GM12878 (cell line): ENCODE data around the gene OLFM1. TPM values are rescaled to one million over a fixed set of nuclear protein-coding genes. Genes with fewer than 3 reads are reported as not detected.
A peak's percentile ranks its signal among the peaks of the same experiment; 100 is the strongest.

Experiments used
- ATAC-seq: fragments of 200-7000 bp; cut with Tn5 transposase; 3 replicates; pipeline ENCODE4 v1.9.1; 2020; ENCODE audit warnings: mild to moderate bottlenecking, moderate library complexity
- BruUV-seq: library from RNA; stranded (reverse); fragments of 400-500 nt; replicated peaks from 2 replicates; lab custom pipeline; 2021; lab: Mats Ljungman, UMichigan
- CTCF ChIA-PET: fragments of 300-600 bp; sonication (Branson Sonifier 250); formaldehyde crosslinking; extraction: SDS; loops from one replicate; lab custom pipeline; 2021; ENCODE audit warnings: inconsistent platforms; lab: Yijun Ruan, JAX
- POLR2A ChIA-PET: fragments of 350-600 bp; formaldehyde crosslinking; extraction: SDS; loops from one replicate; lab custom pipeline; 2021; ENCODE audit warnings: inconsistent platforms; lab: Charles Lee
- RAD21 ChIA-PET: fragments of 300-600 bp; sonication (Branson Sonifier 250); formaldehyde crosslinking; loops from one replicate; lab custom pipeline; 2023; ENCODE audit warnings: antibody characterized with exemption; ENCODE audit not compliant: unreplicated experiment; lab: Charles Lee
- SMC1A ChIA-PET: fragments of 300-600 bp; sonication (Branson Sonifier 250); formaldehyde crosslinking; loops from one replicate; lab custom pipeline; 2023; ENCODE audit not compliant: unreplicated experiment, uncharacterized antibody; lab: Charles Lee
- DNase-seq: peaks from one replicate; pipeline ENCODE4 v3.0.0-alpha.2; 2011; ENCODE audit warnings: low read depth, low spot score
- FAIRE-seq: peaks from 3 replicates; lab custom pipeline; 2011; peaks lifted over from hg19 to GRCh38; lab: Jason Lieb, UNC
- H2AFZ ChIP-seq: 2 replicates; pipeline ENCODE4 v1.6.0; 2011; ENCODE audit warnings: low read depth, low read length, control low read depth; ENCODE audit not compliant: control insufficient read depth
- H3K27ac ChIP-seq: 2 replicates; pipeline ENCODE4 v1.5.1; 2011; ENCODE audit warnings: control low read depth; ENCODE audit not compliant: control insufficient read depth, insufficient read depth
- H3K27me3 ChIP-seq, 2 experiments: replicated peaks in 1 of 2; 2 replicates each; pipeline versions ENCODE4 v1.6.0 to v1.6.1; 2011; ENCODE audit warnings: low read length in 1 of 2; ENCODE audit not compliant: control insufficient read depth in 2 of 2, insufficient read depth in 2 of 2
- H3K36me3 ChIP-seq, 2 experiments: 2 replicates each; pipeline ENCODE4 v1.5.1; 2011; ENCODE audit warnings: low read length in 1 of 2; ENCODE audit not compliant: control insufficient read depth in 2 of 2, insufficient read depth in 2 of 2
- H3K4me1 ChIP-seq: 2 replicates; pipeline ENCODE4 v1.6.1; 2011; ENCODE audit warnings: mild to moderate bottlenecking, low read length, moderate library complexity, mixed read lengths; ENCODE audit not compliant: control insufficient read depth, insufficient read depth
- H3K4me2 ChIP-seq: 2 replicates; pipeline ENCODE4 v1.6.0; 2011; ENCODE audit warnings: control low read depth; ENCODE audit not compliant: control insufficient read depth, insufficient read depth
- H3K4me3 ChIP-seq: fragments of 200-600 bp; sonication (generic); 2 replicates; pipeline ENCODE4 v1.5.1; 2016
- H3K79me2 ChIP-seq: 2 replicates; pipeline ENCODE4 v1.6.0; 2011; ENCODE audit warnings: low read length; ENCODE audit not compliant: control insufficient read depth, insufficient read depth
- H3K9ac ChIP-seq: 2 replicates; pipeline ENCODE4 v1.8.0; 2011; ENCODE audit warnings: low read length, control low read depth, mixed read lengths; ENCODE audit not compliant: control insufficient read depth, insufficient read depth
- H3K9me3 ChIP-seq: replicated peaks from 3 replicates; pipeline ENCODE4 v1.5.1; 2011; ENCODE audit warnings: mild to moderate bottlenecking, low read length; ENCODE audit not compliant: control insufficient read depth, insufficient read depth
- H4K20me1 ChIP-seq: 2 replicates; pipeline ENCODE4 v1.6.0; 2011; ENCODE audit not compliant: control insufficient read depth, insufficient read depth
- IRF3 ChIP-seq: fragments of 450-650 bp; IDR thresholded peaks from 2 replicates; pipeline ENCODE4 v1.6.1; 2014; ENCODE audit warnings: mild to moderate bottlenecking
- REST ChIP-seq: IDR thresholded peaks from 2 replicates; pipeline ENCODE4 v1.6.1; 2012; ENCODE audit warnings: mild to moderate bottlenecking, low read depth, low read length
- WGBS: methylation state at CpG from one replicate; pipeline ENCODE4 v1.1.6; 2016; ENCODE audit warnings: low lambda C conversion rate; ENCODE audit not compliant: insufficient replicate concordance, insufficient coverage; ENCODE audit errors: missing lambda C conversion rate; 5-methylcytosine and 5-hydroxymethylcytosine counted together
- in situ Hi-C: fragments of 300-500 bp; cut with MboI; formaldehyde crosslinking; loops from 9 replicates; pipeline ENCODE4 v1.14.3; 2018; ENCODE audit warnings: mixed read lengths
- intact Hi-C: fragments of 100-400 bp; cut with micrococcal nuclease; formaldehyde crosslinking; loops from one replicate; pipeline ENCODE4 v1.14.2; 2022; ENCODE audit not compliant: unreplicated experiment
- polyA plus RNA-seq, 11 experiments: library from polyadenylated mRNA; depleted of rRNA in 4 of 11; unstranded in 6 of 11; stranded (reverse) in 5 of 11; fragments of >200 nt; fragmentation: Nextera tagmentation in 4 of 11; fragmentation: Illumina TruSeq in 1 of 11; extraction: Ambion mirVana in 4 of 11; extraction: Trizol in 1 of 11; gene quantifications; 1 replicate in 1 of 11; 2 replicates in 10 of 11; pipeline versions ENCODE4 v1.2.1 to v1.2.3, GENCODE V29; 2011 to 2016; ENCODE audit warnings: inconsistent platforms in 2 of 11, missing spikeins in 2 of 11, low read depth in 1 of 11
- total RNA-seq, 4 experiments: library from RNA; depleted of rRNA in 3 of 4; stranded (reverse); fragments of >200 nt in 3 of 4; fragmentation: Illumina TruSeq in 1 of 4; extraction: Trizol in 1 of 4; gene quantifications; 2 replicates each; pipeline versions ENCODE4 v1.2.1 to v1.2.3, GENCODE V29; 2013 to 2021

Gene OLFM1
- total and polyA plus RNA-seq, 10 of the 15 experiments (the other 5 are each of a cell fraction or from before 2014, with no cell fraction given) = not detected

GRCh38 chr9:135098400-135099105 is 11.1 kb downstream of the OLFM1 start:
- Histone ChIP-seq H4K20me1 (no peaks in the 10 kb centered on the region), H3K9ac (no peak overlapping the region), H3K4me3 (no peak overlapping the region), H3K4me2 (no peak overlapping the region), H3K9me3 (no peaks in the 10 kb centered on the region), H3K27me3 (peaks cover 0 to 2% of the 10 kb centered on the region in 2 experiments; a peak in 2 of 4 replicates), H3K79me2 (no peaks in the 10 kb centered on the region), H3K36me3 (no peaks in the 10 kb centered on the region), H3K27ac (no peak overlapping the region), H3K4me1 (no peaks in the 10 kb centered on the region)
- intact Hi-C loops = no loop called here
- FAIRE-seq = no peak
- peak; percentile 33; the same call in 2 of the 3 replicates for ATAC-seq
- SMC1A ChIA-PET = no interaction called here
- POLR2A ChIA-PET = no interaction called here
- no peak for DNase-seq
- RAD21 ChIA-PET = no interaction called here
- 41% methylated on average over 22 of the region's 22 CpGs for WGBS
- BruUV-seq = no TSS peak
- peak; percentile 83 for TF ChIP-seq REST
- TF ChIP-seq IRF3 = no peak
- TF ChIP-seq, all 136 proteins: peak for 1
- no peak overlapping the region for H2AFZ ChIP-seq
- CTCF ChIA-PET = no interaction called here
- in situ Hi-C loops = no loop called here
